CD4-positive, alpha-beta T cell treated with Interleukin-4 for 4 hours (primary cell): Measurements from ENCODE around the gene ST6GALNAC4.

ENCODE experiments used
- DNase-seq: peaks from one replicate; pipeline ENCODE4 v3.0.0-alpha.2; 2020

ST6GALNAC4 gene

GRCh38 chr9:127928676-127929624 lies 12.1 kb upstream of the ST6GALNAC4 start:
- no peak for DNase-seq

- no peak for DNase-seq
Observed at GRCh38 chr9:127927988-127928675, 11.3 kb upstream of the ST6GALNAC4 start.

- DNase-seq, result peak; percentile 63
Observed at GRCh38 chr9:127927201-127927987, 10.6 kb upstream of the ST6GALNAC4 start.

- no peak for DNase-seq
Observed at GRCh38 chr9:127926906-127927200, 10.0 kb upstream of the ST6GALNAC4 start.

GRCh38 chr9:127925959-127926905 lies 9.4 kb upstream of the ST6GALNAC4 start:
- no peak for DNase-seq

GRCh38 chr9:127924736-127925444 lies 8.0 kb upstream of the ST6GALNAC4 start:
- DNase-seq, result no peak

- no peak for DNase-seq
Observed at GRCh38 chr9:127923771-127924170, 6.9 kb upstream of the ST6GALNAC4 start.

- no peak for DNase-seq
Observed at GRCh38 chr9:127923046-127923445, 6.2 kb upstream of the ST6GALNAC4 start.

GRCh38 chr9:127921557-127922120 lies 4.8 kb upstream of the ST6GALNAC4 start:
- peak; percentile 69 for DNase-seq

GRCh38 chr9:127920794-127921193 lies 4.0 kb upstream of the ST6GALNAC4 start:
- no peak for DNase-seq

- DNase-seq, result no peak
Observed at GRCh38 chr9:127919253-127919815, 2.5 kb upstream of the ST6GALNAC4 start.

- DNase-seq, result no peak
Observed at GRCh38 chr9:127918183-127919107, 1.6 kb upstream of the ST6GALNAC4 start.

- DNase-seq, result no peak
Observed at GRCh38 chr9:127917603-127918002, 762 bp upstream of the ST6GALNAC4 start.

- no peak for DNase-seq
Observed at GRCh38 chr9:127915801-127916719, 781 bp downstream of the ST6GALNAC4 start.

- DNase-seq, result no peak
Observed at GRCh38 chr9:127915325-127915752, 1.5 kb downstream of the ST6GALNAC4 start.

- DNase-seq, result no peak
Observed at GRCh38 chr9:127913682-127914081, 3.2 kb downstream of the ST6GALNAC4 start.

GRCh38 chr9:127912882-127913281 lies 4.0 kb downstream of the ST6GALNAC4 start:
- no peak for DNase-seq

- DNase-seq, result no peak
Observed at GRCh38 chr9:127912296-127912695, 4.5 kb downstream of the ST6GALNAC4 start.
